Activated T-helper 9 cell treated with anti-CD3 and anti-CD28 coated beads, Interleukin-2, amount 50 U/mL, for 16 hours (primary cell): ENCODE measurements around the gene DGKB.

Experiments used
- DNase-seq: peaks from one replicate; pipeline ENCODE4 v3.0.0-alpha.2; 2020; ENCODE audit warnings: low read depth

DGKB gene

DNA sequence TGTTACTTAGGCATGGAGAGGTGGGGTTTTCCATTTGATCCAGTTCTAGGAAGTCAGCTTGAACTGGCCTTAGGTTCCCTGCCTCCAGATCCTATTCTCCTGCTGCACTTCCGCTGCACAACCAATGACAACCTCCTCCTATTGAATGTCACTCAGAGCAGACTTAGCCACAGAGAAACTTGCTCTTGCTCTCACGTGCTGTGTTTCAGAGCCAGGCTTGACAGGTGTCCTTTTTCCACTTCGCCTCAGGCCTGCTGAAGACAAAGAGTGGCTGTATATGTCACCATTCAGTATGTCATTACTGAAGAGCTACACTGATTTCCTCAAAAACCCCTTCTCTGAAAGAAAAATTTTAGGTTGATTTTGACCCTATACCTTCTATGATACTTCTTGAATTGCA, 797.7 kb downstream of the DGKB start:
- no peak for DNase-seq

DNA sequence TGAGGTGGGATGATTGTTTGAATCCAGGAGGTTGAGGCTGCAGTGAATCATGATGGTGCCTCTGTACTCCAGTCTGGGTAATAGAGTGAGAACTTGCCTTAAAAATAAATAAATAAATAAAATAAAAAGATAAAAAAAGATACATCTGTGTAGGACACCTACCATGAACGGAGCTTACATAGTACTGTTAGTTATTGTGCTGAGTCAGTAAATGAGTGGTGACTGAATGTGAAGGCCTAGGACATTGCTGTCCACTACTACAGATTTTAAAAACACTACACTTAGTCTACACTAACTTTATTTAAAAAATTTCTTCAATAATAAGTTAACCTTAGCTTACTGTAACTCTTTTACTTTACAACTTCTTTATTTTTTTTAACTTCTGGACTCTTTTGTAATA, 806.4 kb downstream of the DGKB start:
- no peak for DNase-seq

GRCh38 chr7:14095233-14095950, 807.2 kb downstream of the DGKB start:
- DNase-seq, result no peak
